SK-N-SH treated with all-trans-retinoic acid at 6 μM for 48 hours (cell line): ENCODE measurements around the gene RAI14.

Source experiments
- ATAC-seq: fragments of 200-7000 bp; cut with Tn5 transposase; 3 replicates; pipeline ENCODE4 v1.9.1; 2020; ENCODE audit warnings: mild to moderate bottlenecking, moderate library complexity
- ARNTL ChIP-seq: fragments of 450-650 bp; formaldehyde crosslinking; IDR thresholded peaks from 2 replicates; pipeline ENCODE4 v1.5.0; 2020; ENCODE audit warnings: low read depth, mild to moderate bottlenecking, moderate library complexity, borderline replicate concordance
- CREB5 ChIP-seq: fragments of 250-450 bp; sonication (Bioruptor Pico); IDR thresholded peaks from 2 replicates; pipeline ENCODE4 v1.5.1; 2020; ENCODE audit warnings: low read depth, mild to moderate bottlenecking, moderate library complexity
- CSDC2 ChIP-seq: fragments of 250-450 bp; sonication (Bioruptor Pico); IDR thresholded peaks from 2 replicates; pipeline ENCODE4 v1.5.0; 2020; ENCODE audit warnings: mild to moderate bottlenecking, moderate library complexity
- CSRNP3 ChIP-seq: fragments of 250-450 bp; sonication (Bioruptor Pico); IDR thresholded peaks from 2 replicates; pipeline ENCODE4 v1.5.1; 2021; ENCODE audit warnings: mild to moderate bottlenecking, moderate library complexity
- GLIS3 ChIP-seq: fragments of 250-450 bp; sonication (Bioruptor Pico); IDR thresholded peaks from 2 replicates; pipeline ENCODE4 v1.5.0; 2020; ENCODE audit warnings: mild to moderate bottlenecking, moderate library complexity
- ISL1 ChIP-seq: fragments of 250-450 bp; sonication (Bioruptor Pico); IDR thresholded peaks from 2 replicates; pipeline ENCODE4 v2.1.2; 2022; ENCODE audit warnings: mild to moderate bottlenecking, moderate library complexity
- OSR1 ChIP-seq: fragments of 250-450 bp; sonication (Bioruptor Pico); IDR thresholded peaks from 2 replicates; pipeline ENCODE4 v1.8.0; 2022; ENCODE audit warnings: moderate library complexity, mild to moderate bottlenecking, inconsistent platforms
- PPARA ChIP-seq: fragments of 250-450 bp; sonication (Bioruptor Pico); IDR thresholded peaks from 2 replicates; pipeline ENCODE4 v1.5.0; 2020; ENCODE audit warnings: mild to moderate bottlenecking, borderline replicate concordance
- SNAI2 ChIP-seq: fragments of 250-450 bp; sonication (Bioruptor Pico); IDR thresholded peaks from 2 replicates; pipeline ENCODE4 v1.5.0; 2020; ENCODE audit warnings: mild to moderate bottlenecking, moderate library complexity
- TCF4 ChIP-seq: fragments of 250-450 bp; sonication (Bioruptor Pico); IDR thresholded peaks from 2 replicates; pipeline ENCODE4 v1.8.0; 2021; ENCODE audit warnings: mild to moderate bottlenecking, moderate library complexity, borderline replicate concordance
- TOX ChIP-seq: fragments of 250-450 bp; sonication (Bioruptor Pico); IDR thresholded peaks from 2 replicates; pipeline ENCODE4 v1.8.0; 2021; ENCODE audit warnings: mild to moderate bottlenecking, moderate library complexity, borderline replicate concordance
- TSHZ2 ChIP-seq: fragments of 250-450 bp; sonication (Bioruptor Pico); IDR thresholded peaks from 2 replicates; pipeline ENCODE4 v1.5.0; 2020; ENCODE audit warnings: mild to moderate bottlenecking, moderate library complexity
- ZC3H10 ChIP-seq: fragments of 250-450 bp; sonication (Bioruptor Pico); IDR thresholded peaks from 2 replicates; pipeline ENCODE4 v1.5.1; 2021; ENCODE audit warnings: mild to moderate bottlenecking, moderate library complexity
- ZFP3 ChIP-seq: fragments of 250-450 bp; sonication (Bioruptor Pico); IDR thresholded peaks from 2 replicates; pipeline ENCODE4 v1.5.0; 2020; ENCODE audit warnings: mild to moderate bottlenecking, moderate library complexity
- ZFP30 ChIP-seq: fragments of 450-650 bp; formaldehyde crosslinking; IDR thresholded peaks from 2 replicates; pipeline ENCODE4 v1.5.0; 2022; ENCODE audit warnings: mild to moderate bottlenecking, moderate library complexity
- ZNF565 ChIP-seq: fragments of 450-650 bp; formaldehyde crosslinking; conservative IDR thresholded peaks from 2 replicates; pipeline ENCODE4 v1.5.0; 2020; ENCODE audit warnings: low read depth, mild to moderate bottlenecking, moderate library complexity
- ZNF70 ChIP-seq: fragments of 450-650 bp; formaldehyde crosslinking; IDR thresholded peaks from 2 replicates; pipeline ENCODE4 v1.5.0; 2020; ENCODE audit warnings: mild to moderate bottlenecking, moderate library complexity
- ZNF8 ChIP-seq: fragments of 450-650 bp; formaldehyde crosslinking; IDR thresholded peaks from 2 replicates; pipeline ENCODE4 v1.5.0; 2020; ENCODE audit warnings: mild to moderate bottlenecking, moderate library complexity
- TF ChIP-seq, protein P1 (sequence below): fragments of 250-450 bp; sonication (Bioruptor Pico); IDR thresholded peaks from 2 replicates; pipeline ENCODE4 v1.8.0; 2021; ENCODE audit warnings: low read depth, mild to moderate bottlenecking, moderate library complexity, borderline replicate concordance

The RAI14 gene

GRCh38 chr5:34655354-34655991 is 655 bp upstream of the RAI14 start:
- no peak for TF ChIP-seq TCF4 (CRISPR knock-in tag)
- no peak for TF ChIP-seq GLIS3
- ATAC-seq = peak; percentile 74

DNA sequence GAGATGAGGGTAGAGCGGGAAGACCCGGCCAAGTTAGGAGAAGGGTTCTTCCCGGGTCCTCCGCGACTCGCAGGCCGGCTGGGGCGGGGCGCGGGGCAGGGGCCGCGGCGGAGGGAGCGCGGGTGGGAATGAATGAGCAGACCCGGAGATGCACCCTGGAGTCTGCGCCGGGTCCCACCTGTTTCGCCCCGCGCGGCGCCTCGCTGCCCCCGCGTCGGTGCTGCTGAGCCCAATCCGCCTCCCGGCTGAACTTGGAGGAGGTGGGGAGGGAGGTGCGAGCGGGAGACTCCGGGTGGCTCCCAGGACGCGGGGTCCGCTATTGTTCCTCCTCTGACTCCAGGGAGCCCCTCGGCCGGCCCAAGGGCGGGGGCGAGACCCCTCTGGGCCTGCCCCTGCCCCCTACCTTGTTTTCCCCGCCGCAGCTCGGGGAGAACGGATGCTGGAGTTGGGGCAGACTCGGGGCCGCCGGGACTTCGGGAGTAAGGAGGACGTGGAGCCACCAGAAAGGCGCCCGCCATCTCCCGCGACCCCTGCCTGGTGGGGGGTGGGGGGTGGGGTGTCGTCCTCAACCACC is 659 bp downstream of the RAI14 start:
- ATAC-seq = peak; percentile 18
- TF ChIP-seq ZNF565 (CRISPR knock-in tag) = no peak
- no peak for TF ChIP-seq CSRNP3 (CRISPR knock-in tag)
- no peak for TF ChIP-seq ZNF8 (CRISPR knock-in tag)
- no peak for TF ChIP-seq CSDC2 (CRISPR knock-in tag)
- TF ChIP-seq ARNTL (CRISPR knock-in tag) = no peak
- no peak for TF ChIP-seq ZFP3 (CRISPR knock-in tag)
- TF ChIP-seq TSHZ2 = no peak

DNA sequence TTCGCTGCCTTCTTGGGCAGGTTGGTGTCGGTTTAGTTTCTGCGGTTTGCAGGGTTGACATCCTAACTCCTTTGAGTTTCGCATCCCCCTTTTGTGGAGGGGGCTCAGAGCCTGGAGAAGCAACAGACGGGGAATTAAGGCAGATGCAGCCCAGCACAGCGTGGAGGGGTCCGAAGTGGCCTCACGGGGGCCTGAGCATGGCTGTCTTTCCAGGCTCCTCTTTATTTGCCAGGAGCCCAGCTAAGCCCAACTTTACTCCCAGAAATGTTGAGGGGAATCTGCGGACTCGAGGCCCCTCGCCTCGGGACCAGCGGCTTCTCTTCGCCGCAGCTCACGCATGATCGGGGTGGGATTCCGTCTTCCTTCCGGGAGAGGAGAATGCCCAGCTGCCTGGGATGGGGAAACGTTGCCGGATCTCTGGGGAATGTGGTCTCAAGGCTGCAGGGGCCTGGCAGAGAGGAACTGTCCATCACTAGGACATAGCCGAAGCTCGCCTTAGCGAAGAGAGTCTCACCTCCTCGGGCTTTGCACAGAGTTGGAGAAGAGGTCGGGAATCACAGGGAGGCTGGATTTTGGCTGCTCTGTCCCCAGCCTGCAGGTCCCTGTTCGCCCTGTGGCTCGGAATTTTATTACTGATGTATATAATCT is 1.3 kb downstream of the RAI14 start:
- ATAC-seq = peak; percentile 45
- no peak for TF ChIP-seq TSHZ2
- no peak for TF ChIP-seq TCF4 (CRISPR knock-in tag)
- no peak for TF ChIP-seq GLIS3
- TF ChIP-seq, all 23 proteins: peak for 0

GRCh38 chr5:34657988-34658387 is 1.9 kb downstream of the RAI14 start:
- TF ChIP-seq PPARA = no peak
- TF ChIP-seq CSRNP3 (CRISPR knock-in tag) = no peak
- TF ChIP-seq ZFP30 (CRISPR knock-in tag) = no peak
- TF ChIP-seq ZNF70 (CRISPR knock-in tag) = no peak
- no peak for TF ChIP-seq SNAI2 (CRISPR knock-in tag)
- TF ChIP-seq ZNF8 (CRISPR knock-in tag) = no peak
- TF ChIP-seq TSHZ2 = no peak
- TF ChIP-seq, protein P1, sequence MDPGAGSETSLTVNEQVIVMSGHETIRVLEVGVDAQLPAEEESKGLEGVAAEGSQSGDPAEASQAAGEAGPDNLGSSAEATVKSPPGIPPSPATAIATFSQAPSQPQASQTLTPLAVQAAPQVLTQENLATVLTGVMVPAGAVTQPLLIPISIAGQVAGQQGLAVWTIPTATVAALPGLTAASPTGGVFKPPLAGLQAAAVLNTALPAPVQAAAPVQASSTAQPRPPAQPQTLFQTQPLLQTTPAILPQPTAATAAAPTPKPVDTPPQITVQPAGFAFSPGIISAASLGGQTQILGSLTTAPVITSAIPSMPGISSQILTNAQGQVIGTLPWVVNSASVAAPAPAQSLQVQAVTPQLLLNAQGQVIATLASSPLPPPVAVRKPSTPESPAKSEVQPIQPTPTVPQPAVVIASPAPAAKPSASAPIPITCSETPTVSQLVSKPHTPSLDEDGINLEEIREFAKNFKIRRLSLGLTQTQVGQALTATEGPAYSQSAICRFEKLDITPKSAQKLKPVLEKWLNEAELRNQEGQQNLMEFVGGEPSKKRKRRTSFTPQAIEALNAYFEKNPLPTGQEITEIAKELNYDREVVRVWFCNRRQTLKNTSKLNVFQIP (CRISPR knock-in tag) = no peak
- no peak for TF ChIP-seq CSDC2 (CRISPR knock-in tag)
- TF ChIP-seq CREB5 (CRISPR knock-in tag) = no peak
- TF ChIP-seq ISL1 (CRISPR knock-in tag) = no peak
- no peak for TF ChIP-seq ARNTL (CRISPR knock-in tag)
- TF ChIP-seq ZC3H10 (CRISPR knock-in tag) = no peak
- TF ChIP-seq TOX (CRISPR knock-in tag) = no peak
- TF ChIP-seq OSR1 (CRISPR knock-in tag) = no peak
- peak; percentile 9 for ATAC-seq
